ENCODE measurements around the gene UST. TPM values are rescaled to one million over a fixed set of nuclear protein-coding genes. Genes with fewer than 3 reads are reported as not detected.
A peak's percentile ranks its signal among the peaks of the same experiment; 100 is the strongest.

Gene UST
- total and polyA plus RNA-seq, 9 of the 15 experiments (the other 6 are each of a cell fraction or from before 2014, with no cell fraction given): 0.04 to 0.10 TPM; not detected in 7

DNA sequence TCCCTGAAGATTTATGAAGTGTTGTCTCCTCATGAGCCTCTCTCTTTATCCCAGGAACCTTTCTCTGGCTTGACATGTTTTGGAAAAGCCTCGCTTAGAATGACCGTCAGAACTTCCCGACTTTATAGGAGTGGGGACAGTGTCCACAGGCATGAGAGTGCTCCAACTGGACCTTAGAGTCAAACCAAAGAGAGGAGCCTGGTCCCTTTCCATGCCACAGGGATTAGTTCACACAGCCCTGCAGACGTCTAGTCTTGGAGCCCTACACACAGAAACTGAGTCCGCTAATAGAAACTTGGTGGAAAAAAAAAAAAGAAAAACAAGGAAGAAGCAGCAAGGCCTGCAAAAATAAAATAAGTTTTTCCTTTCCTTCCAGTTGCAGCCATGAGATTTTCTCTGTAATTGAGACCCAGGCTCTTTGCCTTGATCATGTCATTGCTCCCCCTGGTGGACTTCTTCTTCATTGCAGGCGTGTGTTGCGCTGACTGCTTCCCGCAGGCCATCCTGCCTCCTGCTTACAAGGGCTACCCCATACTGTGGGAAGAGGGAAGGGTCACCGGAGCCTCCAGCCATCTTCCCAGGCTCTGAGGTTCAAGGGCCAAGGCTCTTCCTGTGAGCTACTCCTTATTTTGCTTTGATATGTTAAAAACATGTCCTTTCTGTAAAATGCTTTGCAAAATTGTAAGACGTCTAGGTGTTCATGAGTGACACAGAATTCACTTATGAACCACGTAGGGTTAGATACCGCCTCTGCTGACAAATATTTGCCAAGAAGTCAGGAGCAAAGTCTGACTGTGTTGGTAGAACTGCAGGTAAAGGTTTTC lies 201.0 kb downstream of the UST start (continued):
- TF ChIP-seq, protein P1, sequence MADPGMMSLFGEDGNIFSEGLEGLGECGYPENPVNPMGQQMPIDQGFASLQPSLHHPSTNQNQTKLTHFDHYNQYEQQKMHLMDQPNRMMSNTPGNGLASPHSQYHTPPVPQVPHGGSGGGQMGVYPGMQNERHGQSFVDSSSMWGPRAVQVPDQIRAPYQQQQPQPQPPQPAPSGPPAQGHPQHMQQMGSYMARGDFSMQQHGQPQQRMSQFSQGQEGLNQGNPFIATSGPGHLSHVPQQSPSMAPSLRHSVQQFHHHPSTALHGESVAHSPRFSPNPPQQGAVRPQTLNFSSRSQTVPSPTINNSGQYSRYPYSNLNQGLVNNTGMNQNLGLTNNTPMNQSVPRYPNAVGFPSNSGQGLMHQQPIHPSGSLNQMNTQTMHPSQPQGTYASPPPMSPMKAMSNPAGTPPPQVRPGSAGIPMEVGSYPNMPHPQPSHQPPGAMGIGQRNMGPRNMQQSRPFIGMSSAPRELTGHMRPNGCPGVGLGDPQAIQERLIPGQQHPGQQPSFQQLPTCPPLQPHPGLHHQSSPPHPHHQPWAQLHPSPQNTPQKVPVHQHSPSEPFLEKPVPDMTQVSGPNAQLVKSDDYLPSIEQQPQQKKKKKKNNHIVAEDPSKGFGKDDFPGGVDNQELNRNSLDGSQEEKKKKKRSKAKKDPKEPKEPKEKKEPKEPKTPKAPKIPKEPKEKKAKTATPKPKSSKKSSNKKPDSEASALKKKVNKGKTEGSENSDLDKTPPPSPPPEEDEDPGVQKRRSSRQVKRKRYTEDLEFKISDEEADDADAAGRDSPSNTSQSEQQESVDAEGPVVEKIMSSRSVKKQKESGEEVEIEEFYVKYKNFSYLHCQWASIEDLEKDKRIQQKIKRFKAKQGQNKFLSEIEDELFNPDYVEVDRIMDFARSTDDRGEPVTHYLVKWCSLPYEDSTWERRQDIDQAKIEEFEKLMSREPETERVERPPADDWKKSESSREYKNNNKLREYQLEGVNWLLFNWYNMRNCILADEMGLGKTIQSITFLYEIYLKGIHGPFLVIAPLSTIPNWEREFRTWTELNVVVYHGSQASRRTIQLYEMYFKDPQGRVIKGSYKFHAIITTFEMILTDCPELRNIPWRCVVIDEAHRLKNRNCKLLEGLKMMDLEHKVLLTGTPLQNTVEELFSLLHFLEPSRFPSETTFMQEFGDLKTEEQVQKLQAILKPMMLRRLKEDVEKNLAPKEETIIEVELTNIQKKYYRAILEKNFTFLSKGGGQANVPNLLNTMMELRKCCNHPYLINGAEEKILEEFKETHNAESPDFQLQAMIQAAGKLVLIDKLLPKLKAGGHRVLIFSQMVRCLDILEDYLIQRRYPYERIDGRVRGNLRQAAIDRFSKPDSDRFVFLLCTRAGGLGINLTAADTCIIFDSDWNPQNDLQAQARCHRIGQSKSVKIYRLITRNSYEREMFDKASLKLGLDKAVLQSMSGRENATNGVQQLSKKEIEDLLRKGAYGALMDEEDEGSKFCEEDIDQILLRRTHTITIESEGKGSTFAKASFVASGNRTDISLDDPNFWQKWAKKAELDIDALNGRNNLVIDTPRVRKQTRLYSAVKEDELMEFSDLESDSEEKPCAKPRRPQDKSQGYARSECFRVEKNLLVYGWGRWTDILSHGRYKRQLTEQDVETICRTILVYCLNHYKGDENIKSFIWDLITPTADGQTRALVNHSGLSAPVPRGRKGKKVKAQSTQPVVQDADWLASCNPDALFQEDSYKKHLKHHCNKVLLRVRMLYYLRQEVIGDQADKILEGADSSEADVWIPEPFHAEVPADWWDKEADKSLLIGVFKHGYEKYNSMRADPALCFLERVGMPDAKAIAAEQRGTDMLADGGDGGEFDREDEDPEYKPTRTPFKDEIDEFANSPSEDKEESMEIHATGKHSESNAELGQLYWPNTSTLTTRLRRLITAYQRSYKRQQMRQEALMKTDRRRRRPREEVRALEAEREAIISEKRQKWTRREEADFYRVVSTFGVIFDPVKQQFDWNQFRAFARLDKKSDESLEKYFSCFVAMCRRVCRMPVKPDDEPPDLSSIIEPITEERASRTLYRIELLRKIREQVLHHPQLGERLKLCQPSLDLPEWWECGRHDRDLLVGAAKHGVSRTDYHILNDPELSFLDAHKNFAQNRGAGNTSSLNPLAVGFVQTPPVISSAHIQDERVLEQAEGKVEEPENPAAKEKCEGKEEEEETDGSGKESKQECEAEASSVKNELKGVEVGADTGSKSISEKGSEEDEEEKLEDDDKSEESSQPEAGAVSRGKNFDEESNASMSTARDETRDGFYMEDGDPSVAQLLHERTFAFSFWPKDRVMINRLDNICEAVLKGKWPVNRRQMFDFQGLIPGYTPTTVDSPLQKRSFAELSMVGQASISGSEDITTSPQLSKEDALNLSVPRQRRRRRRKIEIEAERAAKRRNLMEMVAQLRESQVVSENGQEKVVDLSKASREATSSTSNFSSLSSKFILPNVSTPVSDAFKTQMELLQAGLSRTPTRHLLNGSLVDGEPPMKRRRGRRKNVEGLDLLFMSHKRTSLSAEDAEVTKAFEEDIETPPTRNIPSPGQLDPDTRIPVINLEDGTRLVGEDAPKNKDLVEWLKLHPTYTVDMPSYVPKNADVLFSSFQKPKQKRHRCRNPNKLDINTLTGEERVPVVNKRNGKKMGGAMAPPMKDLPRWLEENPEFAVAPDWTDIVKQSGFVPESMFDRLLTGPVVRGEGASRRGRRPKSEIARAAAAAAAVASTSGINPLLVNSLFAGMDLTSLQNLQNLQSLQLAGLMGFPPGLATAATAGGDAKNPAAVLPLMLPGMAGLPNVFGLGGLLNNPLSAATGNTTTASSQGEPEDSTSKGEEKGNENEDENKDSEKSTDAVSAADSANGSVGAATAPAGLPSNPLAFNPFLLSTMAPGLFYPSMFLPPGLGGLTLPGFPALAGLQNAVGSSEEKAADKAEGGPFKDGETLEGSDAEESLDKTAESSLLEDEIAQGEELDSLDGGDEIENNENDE (IDR thresholded peaks at IDR 0.05; ENCODE audit: low read depth, low read length): no peak
- 0 out of 2 replicates have a peak, but pooled peaks have one; percentile 16 for TF ChIP-seq RB1 (IDR thresholded peaks at IDR 0.05; ENCODE audit: low read depth)
- no peak for TF ChIP-seq GABPA (tag; conservative IDR thresholded peaks at IDR 0.05; ENCODE audit: low read depth)
- no peak for TF ChIP-seq CREBBP (IDR thresholded peaks at IDR 0.05; ENCODE audit: low read depth, low read length)
- TF ChIP-seq, protein P2, sequence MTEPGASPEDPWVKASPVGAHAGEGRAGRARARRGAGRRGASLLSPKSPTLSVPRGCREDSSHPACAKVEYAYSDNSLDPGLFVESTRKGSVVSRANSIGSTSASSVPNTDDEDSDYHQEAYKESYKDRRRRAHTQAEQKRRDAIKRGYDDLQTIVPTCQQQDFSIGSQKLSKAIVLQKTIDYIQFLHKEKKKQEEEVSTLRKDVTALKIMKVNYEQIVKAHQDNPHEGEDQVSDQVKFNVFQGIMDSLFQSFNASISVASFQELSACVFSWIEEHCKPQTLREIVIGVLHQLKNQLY (CRISPR knock-in tag; conservative IDR thresholded peaks at IDR 0.05): no peak
- TF ChIP-seq, protein P3, sequence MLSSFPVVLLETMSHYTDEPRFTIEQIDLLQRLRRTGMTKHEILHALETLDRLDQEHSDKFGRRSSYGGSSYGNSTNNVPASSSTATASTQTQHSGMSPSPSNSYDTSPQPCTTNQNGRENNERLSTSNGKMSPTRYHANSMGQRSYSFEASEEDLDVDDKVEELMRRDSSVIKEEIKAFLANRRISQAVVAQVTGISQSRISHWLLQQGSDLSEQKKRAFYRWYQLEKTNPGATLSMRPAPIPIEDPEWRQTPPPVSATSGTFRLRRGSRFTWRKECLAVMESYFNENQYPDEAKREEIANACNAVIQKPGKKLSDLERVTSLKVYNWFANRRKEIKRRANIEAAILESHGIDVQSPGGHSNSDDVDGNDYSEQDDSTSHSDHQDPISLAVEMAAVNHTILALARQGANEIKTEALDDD (IDR thresholded peaks at IDR 0.05): no peak
- no peak for TF ChIP-seq MEF2A (IDR thresholded peaks at IDR 0.05; ENCODE audit: control insufficient read depth, low read depth, low read length)
- no peak for TF ChIP-seq CEBPB (tag; IDR thresholded peaks at IDR 0.05)
- no peak for TF ChIP-seq ZNF12 (CRISPR knock-in tag; IDR thresholded peaks at IDR 0.05)
- TF ChIP-seq, protein P4, sequence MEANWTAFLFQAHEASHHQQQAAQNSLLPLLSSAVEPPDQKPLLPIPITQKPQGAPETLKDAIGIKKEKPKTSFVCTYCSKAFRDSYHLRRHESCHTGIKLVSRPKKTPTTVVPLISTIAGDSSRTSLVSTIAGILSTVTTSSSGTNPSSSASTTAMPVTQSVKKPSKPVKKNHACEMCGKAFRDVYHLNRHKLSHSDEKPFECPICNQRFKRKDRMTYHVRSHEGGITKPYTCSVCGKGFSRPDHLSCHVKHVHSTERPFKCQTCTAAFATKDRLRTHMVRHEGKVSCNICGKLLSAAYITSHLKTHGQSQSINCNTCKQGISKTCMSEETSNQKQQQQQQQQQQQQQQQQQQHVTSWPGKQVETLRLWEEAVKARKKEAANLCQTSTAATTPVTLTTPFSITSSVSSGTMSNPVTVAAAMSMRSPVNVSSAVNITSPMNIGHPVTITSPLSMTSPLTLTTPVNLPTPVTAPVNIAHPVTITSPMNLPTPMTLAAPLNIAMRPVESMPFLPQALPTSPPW (CRISPR knock-in tag; IDR thresholded peaks at IDR 0.05): no peak
- TF ChIP-seq ARID1B (IDR thresholded peaks at IDR 0.05): no peak
- no peak for TF ChIP-seq FIP1L1 (IDR thresholded peaks at IDR 0.05; ENCODE audit: low read depth, low read length, poor library complexity, severe bottlenecking)
